ENCODE data around the gene B4GALT3.
"Not testable (repeated sequence)": the region's sequence is repeated elsewhere in the genome, so short reads cannot be mapped to it uniquely, and the experiment has no call there.

Gene B4GALT3

DNA sequence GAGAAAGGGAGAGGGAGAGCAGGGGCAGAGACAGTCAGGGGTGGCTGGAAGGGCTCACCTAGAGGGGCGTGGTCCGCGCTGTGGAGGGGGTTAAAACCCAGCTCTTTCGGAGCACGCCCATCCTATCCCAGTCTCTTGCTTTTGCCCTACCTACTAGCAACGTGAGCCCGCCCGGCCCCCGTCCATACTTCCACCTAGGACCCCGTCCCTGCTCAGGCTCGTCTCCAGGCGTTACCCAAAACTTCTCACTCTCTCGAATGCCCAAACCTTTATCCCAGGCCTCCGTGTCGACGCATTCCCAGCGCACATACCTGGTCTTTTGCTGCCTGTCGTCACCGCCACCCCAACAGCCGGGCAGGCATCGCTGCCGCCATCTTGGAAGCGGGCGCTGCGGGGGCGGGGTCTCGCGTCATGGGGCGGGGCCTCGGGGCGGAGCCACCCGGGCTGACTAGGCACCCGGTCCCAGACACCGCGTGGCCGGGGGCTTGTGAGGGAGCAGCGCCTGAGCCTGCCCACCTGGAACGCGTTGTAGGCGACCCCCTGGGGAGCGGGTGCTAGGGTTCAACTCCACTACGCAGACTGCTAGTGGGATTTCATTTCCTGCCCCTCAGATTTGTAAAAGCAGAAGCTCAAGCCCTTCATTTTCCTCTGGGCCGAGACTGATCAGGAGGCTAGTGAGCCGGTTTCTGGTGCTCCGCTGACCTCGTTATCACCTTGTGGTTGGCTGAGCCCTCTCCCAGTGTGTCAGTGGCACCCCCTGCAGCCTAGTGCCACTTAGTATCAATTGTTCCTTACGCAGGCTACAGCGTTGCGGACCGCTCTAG lies at the start of gene B4GALT3:
B4GALT3 (minus strand) TSS at position 396 of the 824 bp plus-strand sequence. CDS start 1,447 bp downstream, outside the sequence.
- DNase-seq (ENCODE audit: low read depth) = peak; percentile 90

DNA sequence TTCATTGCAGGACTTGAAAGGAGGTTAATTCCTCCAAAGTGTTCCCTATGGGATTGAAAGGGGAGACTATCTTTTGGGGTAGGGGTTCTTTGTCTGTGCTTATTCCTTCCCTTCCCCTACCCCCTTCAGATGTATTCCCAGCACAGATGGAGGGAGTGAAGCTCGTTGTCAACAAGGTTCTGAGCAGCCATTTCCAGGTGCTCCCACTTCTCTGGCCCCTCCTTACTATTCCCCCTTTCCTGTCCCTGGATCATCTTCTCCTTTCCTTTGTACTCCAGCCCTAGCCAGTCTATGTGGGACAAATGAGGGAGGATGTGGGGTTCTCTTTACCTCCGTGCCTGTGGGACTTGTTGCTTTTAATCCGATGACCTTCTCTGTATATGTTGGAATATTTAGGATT lies 49.5 kb upstream of the B4GALT3 start:
- no peak for DNase-seq (ENCODE audit: low read depth)

DNA sequence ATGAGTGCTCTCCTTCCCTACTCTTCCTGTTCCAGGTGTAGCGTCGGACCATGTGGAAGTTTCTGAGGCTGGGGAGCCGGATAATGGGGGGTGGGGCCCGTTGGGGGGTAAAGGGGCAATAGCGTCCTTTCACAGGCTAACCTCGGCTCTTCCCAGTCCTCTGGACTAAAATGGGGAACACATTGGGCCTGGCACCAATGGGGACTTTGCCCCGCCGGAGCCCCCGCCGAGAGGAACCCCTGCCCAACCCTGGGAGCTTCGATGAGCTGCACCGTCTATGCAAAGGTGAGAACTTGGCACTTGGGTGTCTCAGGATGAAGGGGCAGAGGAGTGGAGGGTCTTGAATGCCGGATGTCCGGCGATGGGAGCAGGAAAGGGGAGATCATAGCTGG lies 49.0 kb upstream of the B4GALT3 start:
- no peak for DNase-seq (ENCODE audit: low read depth)

DNA sequence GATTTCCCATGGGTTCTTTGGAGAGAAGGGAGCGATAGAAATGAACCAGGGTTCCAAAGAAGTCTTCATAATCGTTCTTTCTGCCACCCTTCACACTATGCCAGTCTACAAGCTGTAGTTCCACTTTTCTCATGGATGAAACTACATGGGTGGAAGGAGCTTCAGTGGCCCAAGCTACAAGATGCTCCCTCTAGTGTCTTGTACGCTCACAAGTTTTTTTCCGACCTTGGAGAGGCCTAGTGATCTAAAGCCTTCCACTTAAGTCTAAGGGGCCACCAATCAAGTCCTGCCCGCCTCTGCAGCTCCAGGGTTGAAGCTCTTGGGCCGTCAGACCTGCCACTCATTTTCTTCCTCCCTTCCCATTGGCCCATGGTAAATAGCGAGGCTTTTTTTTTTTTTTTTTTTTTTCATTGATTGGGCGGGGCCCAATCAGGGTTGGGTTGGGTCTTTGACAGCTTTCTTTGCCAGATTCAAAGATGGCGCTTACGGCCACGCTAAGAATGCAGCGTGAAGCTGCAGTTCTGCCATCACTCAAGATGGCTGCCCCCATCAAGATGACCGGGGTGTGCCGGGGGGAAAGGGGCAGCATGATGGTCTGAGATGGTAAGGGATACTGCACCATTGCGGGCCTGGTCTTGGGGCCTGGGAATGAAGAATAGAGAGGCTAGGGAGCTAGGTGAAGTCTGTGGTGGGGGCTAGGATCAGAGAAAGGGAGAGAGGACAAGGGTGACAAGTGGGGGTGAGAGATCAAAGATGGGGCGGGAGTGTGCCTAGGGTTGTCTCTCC lies 48.4 kb upstream of the B4GALT3 start, which contains the start of gene TOMM40L:
TOMM40L (plus strand) TSS at position 527 of the 786 bp plus-strand sequence. CDS start 430 bp downstream, outside the sequence.
- DNase-seq (ENCODE audit: low read depth) = peak; percentile 80

DNA sequence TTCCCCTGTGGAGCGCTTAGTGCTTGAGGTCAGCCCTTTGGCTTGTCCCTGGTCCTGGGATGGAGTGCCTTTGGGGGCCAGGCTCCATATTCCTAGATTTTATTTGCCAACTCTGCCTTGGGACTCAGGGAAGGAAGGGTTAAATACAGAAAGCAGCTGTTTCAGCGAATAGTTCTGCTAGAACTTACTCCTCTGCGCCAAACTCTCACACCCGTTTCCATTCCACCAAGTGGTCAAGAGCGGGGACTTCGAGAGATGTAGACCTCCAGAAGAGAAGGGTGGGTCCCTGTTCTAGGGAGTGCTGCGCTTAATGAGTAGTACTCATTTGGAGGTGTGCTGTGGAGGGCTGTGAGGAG lies 47.8 kb upstream of the B4GALT3 start:
- no peak for DNase-seq (ENCODE audit: low read depth)

DNA sequence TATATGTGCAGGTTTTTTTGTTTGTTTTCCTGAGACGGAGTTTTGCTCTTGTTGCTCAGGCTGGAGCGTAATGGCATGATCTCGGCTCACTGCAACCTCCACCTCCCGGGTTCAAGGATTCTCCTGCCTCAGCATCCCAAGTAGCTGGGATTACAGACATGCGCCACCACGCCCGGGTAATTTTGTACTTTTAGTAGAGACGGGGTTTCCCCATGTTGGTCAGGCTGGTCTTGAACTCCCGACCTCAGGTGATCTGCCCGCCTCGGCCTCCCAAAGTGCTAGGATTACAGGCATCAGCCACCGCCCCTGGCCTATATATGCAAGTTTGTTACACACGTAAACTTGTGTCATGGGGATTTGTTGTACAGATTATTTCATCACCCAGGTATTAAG lies 47.4 kb upstream of the B4GALT3 start:
- not testable (repeated sequence) for DNase-seq (ENCODE audit: low read depth)

DNA sequence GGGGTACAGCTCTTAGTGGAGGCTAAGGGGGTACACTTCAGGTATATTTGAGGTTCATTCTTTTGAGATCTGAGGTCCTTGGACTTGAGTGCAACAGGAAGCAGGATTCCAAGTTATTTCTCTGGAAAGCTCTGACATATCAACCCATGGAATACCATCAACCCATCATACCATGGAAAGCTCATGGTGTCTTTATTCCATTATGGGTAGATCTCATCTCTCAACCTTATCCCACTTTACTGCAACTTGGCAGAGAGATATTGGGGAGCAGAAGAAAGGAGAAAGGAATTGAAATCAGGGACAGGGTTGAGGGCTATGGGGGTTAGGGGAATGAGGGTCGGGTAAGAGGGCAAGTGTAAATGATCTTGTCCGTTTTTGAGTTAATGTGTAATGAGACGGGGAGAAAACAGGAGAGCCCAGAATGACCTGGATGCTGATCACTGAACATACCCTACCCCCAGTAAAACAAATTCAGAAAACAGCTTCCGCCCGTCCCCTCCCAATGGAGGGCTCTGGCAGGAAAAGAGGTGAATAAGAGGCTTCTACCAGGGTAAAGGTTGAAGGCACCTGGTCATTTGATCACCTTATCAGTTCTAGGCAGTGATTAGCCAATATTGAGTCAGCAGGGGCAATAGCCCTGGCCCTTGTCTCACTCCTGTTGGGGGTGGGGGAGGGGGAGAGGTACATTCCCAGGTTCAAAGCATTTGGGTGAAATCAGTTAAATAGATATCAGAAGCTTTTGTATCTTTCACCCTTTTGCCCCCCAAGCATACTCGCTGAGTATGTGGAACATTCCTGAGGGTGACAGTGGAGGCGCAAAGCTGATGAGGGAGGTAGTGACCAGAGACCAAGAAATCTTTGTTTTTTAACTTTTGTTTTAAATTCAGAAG lies 46.7 kb upstream of the B4GALT3 start:
- DNase-seq (ENCODE audit: low read depth) = no peak

DNA sequence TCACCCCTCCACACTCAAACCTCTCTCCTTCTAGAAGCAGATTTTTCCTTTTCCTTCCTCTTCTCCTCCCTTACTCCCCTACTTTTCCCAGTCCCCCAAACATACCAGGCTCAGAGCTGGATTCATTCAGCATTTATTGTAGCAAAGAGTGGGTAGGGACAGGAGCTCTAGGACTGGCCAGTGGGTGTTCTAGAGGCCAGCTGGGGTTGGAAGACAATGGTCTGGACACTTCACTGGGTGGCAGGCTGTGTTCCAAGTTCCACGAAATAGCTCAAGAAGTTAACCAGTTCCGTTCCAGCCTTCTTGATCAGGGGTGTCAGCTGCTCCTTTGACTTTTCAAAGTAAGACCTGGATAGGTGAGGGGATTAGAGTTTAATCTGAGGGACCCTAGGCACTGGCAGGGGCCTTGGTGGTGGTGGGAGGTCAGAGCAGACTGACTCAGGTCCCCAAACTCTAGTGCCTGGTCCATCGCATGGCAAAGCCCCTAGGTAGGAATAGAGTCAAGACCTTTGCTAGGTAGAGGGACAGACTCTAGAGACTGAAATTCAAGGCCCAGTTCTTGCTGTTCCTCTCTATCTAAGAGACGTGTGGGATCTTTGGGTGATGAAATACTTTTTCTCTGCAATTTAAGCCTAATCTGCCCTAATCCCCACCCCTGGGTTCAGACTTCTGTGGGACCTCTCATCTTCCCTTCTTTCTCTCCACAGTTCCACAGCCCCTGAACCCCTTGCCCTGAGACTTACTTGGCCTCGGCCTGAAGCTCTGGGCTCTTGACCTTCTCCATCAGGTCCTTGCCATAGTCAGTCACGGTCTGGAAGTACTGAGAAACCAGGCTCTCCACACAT lies 45.1 kb upstream of the B4GALT3 start:
- no peak for DNase-seq (ENCODE audit: low read depth)

DNA sequence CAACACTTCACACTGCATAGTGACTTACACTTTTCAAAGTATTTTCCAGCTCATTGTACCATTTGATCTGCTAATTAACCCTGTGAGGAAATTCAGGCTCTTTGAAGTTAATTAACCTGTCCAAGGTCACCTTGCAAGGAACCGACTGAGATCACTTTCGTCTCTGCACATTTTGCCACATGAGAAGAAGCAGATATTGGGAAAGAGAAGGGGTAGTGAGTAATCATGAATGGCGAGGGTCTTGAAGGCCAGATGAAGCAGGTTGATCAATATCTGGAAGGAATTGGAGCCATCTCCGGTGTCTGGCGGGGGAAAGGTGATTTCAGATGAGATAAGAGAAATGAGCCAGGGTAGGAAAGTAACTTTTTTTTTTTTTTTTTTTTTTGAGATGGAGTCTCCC lies 42.7 kb upstream of the B4GALT3 start:
- no peak for DNase-seq (ENCODE audit: low read depth)

DNA sequence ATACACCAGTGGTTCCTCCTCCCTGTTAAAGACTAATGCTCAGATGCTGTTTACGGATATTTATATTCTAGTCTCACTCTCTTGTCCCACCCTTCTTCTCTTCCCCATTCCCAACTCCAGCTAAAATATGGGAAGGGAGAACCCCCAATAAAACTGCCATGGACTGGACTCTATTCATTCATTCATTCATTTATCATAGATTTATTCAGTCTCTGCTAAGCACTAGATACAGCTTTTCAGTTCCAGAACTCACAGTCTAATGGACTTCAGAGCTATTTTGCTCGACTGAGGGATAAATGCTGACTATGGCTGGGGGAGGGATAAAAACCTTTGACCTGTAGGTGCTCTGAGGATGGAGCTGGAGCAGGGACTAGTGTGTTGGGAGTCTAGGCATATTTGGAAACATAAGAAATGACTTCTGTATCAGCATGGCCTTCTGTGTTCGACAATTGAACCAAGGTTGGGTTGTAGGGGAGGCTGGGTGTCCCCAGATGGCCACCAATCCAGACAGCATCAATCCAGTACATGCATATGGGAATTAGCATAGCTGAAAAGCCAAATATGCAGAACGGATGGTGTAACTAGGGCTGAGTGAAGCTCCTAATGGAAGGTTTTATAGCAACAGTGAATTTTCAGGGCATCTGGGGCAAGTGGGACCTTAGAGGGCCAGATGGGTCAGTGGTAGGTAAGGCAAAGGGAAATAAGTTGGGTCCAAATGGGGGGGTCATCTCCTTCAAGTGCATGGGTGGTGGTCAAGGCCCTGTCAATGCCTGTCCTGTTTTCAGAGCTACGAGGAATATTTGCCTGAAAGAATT lies 42.0 kb upstream of the B4GALT3 start:
- no peak for DNase-seq (ENCODE audit: low read depth)

DNA sequence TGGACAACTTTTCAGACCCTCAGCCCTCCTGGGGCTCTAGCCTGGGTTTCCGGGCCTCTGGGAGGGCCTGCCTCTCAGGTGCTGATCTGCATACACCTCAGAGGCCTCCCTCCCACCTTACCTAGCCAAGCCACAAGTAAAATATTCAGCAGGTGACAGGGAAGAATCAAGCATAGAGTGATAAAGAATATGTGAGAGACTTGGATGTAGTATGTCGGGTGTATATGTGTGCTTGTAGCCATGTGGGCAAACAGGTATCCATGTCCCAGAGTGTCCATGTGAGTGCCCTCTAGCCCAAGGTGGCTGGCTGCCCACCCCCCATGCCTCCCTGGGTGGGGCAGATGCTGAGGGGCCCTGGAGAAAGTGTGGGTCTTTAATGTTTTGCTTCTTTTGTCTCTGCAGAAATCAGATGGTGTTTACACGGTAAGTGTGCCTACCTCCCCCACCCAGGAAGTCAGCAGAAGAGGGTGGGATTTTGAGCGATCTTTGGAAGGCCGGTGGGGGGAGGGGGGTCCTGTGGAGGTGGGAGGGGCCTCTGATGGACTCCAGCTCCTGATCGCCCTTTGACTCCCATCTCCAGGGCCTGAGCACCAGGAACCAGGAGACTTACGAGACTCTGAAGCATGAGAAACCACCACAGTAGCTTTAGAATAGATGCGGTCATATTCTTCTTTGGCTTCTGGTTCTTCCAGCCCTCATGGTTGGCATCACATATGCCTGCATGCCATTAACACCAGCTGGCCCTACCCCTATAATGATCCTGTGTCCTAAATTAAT lies 41.2 kb upstream of the B4GALT3 start:
- DNase-seq (ENCODE audit: low read depth) = no peak

DNA sequence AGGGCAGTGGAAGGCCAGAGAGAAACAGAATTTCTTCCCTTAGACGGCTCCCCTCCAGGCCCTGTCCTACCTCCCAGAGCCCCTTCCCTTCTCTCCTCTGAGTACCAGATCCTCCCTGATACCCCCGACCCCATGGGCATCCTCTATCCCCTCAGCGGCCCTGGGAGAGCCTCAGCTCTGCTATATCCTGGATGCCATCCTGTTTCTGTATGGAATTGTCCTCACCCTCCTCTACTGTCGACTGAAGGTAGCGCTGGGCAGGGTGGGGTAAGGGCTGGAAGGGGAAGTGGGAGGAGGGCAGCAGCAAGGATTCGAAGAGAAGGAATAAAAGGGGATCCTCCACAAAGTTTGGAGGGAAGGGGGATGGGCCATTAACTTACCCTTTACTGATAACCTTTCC lies 40.5 kb upstream of the B4GALT3 start:
- DNase-seq (ENCODE audit: low read depth) = no peak

DNA sequence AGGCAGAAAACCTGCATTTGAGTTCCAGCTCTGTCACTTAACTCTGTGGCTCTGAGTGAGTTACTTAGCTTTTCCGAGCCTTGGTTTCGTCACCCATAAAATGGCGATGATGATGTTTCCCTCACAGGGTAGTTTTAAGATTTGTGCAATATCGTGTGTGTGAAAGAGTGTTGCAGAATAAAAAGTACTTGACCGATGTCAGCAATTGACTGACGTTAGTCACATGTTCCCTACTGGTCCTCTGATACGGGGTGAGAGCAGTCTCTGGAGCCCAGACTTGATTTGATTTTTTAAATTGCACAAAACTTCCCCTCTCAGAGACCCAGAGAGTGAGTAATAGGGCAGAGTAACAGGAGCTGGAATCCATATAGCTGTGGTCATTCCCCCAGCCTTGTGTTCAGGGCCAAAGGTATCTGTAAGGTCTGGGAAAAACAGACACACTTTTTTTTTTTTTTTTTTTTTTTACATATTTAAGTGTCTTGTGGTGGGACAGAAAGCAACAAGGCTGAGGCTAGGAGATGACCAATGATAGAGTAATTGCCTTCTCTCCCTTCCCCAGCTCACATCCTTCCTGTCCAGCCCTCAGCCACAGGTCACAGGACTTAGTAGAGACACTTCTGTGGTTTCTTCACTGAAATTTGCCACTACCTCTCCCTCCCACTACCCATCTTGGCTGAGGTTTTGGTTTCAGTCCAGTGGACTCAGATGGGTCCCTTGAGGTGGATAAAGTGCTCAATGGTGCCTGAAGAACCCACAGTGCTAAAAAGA lies 39.8 kb upstream of the B4GALT3 start:
- no peak for DNase-seq (ENCODE audit: low read depth)

DNA sequence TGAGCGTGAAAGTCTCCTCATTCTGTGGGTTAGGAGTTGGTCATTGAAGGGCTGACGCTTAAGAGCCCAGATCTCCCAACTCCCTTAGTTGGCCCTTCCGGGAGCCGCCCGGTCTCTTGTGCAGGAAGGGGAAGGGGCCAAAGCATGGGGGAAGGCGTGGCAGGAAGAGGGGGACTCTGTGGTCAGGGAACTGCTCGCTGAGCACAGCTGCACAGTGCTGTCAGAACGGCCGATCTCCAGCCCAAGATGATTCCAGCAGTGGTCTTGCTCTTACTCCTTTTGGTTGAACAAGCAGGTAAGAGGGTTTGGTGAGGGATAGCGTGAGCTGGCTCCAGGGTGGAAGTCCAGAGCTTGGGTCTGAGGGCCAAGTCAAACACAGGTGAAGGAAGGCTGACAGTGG lies 37.8 kb upstream of the B4GALT3 start, which contains the start of gene FCER1G:
FCER1G (plus strand) TSS at position 220 of the 400 bp plus-strand sequence; CDS start at position 247, 27 bp downstream.
- no peak for DNase-seq (ENCODE audit: low read depth)

DNA sequence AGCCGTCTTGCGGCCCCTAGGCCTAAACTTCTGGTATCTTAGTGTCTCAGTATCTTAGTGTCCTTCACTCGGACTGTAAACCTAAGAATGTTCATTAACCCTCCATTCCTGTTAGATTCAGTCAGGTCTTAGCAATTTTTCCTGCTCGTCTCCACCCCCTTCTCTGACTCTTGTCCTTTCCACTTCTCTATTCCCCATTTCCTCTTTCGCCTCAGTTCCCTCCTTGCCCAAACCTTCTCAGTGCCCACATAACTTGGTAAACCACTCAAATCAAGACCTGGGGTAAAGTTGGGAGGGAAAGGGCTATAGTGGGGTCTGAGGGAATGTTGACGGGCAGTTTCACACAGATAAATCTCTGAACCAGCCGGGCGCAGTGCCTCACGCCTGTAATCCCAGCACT lies 37.1 kb upstream of the B4GALT3 start:
- DNase-seq (ENCODE audit: low read depth) = no peak

DNA sequence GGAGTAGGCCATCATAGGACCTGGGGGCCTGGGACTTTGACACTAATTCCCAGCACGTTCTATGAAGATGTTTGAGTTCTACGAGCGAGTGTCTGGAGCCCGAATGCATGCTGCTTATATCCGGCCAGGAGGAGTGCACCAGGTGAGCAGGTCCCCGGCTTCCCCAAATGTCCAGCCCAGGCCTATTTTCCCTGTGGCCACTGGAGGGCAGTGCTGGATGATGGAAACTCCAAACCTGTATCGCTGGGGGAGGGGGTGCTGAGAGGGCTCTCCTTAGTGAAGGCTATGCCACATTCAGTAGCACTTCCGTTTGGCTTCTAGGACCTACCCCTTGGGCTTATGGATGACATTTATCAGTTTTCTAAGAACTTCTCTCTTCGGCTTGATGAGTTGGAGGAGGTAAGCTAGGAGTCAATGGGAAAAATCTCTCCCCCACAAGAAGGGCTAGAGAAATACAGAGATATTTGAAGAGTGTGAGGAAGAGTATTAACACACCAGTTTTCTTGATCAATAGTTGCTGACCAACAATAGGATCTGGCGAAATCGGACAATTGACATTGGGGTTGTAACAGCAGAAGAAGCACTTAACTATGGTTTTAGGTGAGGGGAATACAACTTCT lies 32.6 kb upstream of the B4GALT3 start:
- DNase-seq (ENCODE audit: low read depth) = peak; percentile 55

DNA sequence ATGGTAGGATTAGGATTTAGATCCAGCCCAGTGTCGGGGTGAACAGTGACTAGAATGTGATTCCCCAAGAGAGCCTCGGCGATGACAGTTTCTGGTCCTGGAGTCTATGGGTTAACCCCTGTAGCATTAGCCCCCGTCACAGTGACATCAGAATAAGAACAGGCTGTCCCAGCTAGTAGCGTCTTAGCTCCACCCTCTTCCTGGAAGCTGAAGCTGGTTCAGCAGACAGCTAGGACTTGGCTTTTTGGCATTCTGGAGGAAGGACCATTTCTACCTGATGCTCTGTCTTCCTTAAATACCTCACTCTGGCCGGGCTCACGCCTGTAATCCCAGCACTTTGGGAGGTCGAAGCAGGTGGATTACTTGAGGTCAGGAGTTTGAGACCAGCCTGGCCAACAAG lies 29.9 kb upstream of the B4GALT3 start:
- no peak for DNase-seq (ENCODE audit: low read depth)

DNA sequence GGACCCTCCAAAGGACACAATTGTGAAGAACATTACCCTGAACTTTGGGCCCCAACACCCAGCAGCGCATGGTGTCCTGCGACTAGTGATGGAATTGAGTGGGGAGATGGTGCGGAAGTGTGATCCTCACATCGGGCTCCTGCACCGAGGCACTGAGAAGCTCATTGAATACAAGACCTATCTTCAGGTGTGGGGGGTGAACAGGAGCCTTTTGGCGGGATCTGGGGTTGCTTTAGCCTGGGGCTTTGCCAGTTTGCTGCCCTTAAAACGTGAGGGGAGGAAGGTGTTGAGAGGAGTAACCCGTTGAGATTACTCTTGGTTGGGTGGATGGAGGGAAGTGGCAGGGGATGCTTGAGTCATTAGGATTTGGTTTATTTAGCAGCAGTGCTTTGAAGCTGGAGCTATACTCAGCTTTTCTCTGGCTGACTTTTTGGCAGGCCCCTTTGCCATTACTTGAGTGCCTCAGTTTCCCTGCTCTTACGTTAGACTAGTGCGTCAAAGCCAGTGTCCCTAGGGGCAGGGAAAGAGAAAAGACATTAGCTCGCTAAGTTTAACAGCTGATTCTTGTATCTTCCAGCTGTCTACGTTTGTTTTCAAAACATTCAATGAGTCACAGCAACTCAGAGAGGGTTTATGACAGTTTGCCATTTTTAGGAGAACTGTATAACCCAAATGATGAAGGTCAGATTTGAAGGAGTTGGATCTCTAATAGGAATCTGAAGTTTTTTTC lies 29.3 kb upstream of the B4GALT3 start:
- no peak for DNase-seq (ENCODE audit: low read depth)

All from activated T-helper 1 cell treated with Interleukin-2 at 50 U/mL for 16 hours (primary cell).